ENCODE results near the gene SERPINB10.

The SERPINB10 gene

DNA sequence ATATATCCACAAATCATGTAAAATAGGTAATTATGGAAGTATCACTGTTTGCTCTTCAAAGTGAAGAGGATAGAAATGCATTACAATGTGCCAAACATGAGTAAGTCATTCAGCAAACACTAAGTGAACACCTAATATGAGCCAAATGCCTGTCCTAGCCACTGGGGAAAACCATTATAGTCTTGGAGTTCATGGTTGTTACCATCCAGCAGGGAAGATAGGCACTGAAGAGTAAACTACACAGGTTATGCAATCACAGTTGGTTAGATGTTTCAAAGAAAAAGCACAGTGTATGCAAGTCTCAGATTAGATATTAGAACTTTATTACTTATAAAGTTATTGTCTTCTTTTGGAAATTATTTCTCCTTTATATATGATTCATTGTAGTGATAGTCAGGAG, 24.1 kb upstream of the SERPINB10 start:
- H3K4me2 ChIP-seq (ENCODE audit: low read depth, low read length, poor library complexity, severe bottlenecking): no peak overlapping the region

DNA sequence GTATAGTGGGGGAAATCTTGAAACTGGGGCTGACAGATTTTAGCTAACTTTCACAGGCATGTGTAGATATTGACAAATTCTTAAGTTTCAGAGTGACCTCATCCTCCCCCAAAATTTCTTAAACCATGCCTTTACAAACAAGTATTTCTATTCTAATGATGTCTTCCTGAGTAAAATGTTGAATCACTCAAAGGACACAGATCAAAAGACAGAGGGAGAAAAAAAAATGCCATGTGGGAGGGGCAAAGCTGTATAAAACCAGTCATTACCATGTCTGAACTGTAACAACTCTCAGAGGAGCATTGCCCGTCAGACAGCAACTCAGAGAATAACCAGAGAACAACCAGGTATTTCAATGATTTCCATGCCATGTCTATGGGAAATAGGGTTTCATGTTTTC, 20.3 kb upstream of the SERPINB10 start, which contains the start of gene SERPINB2:
SERPINB2 (plus strand) TSS at position 282 of the 400 bp plus-strand sequence. CDS start 3,740 bp downstream, outside the sequence.
- Histone ChIP-seq H3K4me1 (ENCODE audit: insufficient read depth, low read length, poor library complexity, severe bottlenecking) (no peaks in the 10 kb centered on the region), H3K27me3 (ENCODE audit: insufficient read depth, low read length, poor library complexity, severe bottlenecking) (no peaks in the 10 kb centered on the region), H3K4me2 (ENCODE audit: low read depth, low read length, poor library complexity, severe bottlenecking) (no peak within 1 kb of the TSS), H3K9ac (ENCODE audit: low read depth, low read length, poor library complexity, severe bottlenecking) (no peak within 1 kb of the TSS), H3K9me2 (replicated peaks; ENCODE audit: low read depth, low read length) (no peaks in the 10 kb centered on the region), H4K20me1 (ENCODE audit: insufficient read depth, low read length, poor library complexity, severe bottlenecking) (no peaks in the 10 kb centered on the region), H3K9me3 (ENCODE audit: insufficient read depth, low read depth, low read length) (no peaks in the 10 kb centered on the region), H3F3A (ENCODE audit: low read depth) (no peaks in the 10 kb centered on the region), H3K4me3 (ENCODE audit: low read length, poor library complexity, severe bottlenecking) (no peak within 1 kb of the TSS), H2AFZ (ENCODE audit: low read length) (no peak within 1 kb of the TSS), H3K79me2 (ENCODE audit: insufficient read depth, low read length) (no peaks in the 10 kb centered on the region), H3K36me3 (ENCODE audit: insufficient read depth, low read length) (no peaks in the 10 kb centered on the region)
- TF ChIP-seq, protein P1, sequence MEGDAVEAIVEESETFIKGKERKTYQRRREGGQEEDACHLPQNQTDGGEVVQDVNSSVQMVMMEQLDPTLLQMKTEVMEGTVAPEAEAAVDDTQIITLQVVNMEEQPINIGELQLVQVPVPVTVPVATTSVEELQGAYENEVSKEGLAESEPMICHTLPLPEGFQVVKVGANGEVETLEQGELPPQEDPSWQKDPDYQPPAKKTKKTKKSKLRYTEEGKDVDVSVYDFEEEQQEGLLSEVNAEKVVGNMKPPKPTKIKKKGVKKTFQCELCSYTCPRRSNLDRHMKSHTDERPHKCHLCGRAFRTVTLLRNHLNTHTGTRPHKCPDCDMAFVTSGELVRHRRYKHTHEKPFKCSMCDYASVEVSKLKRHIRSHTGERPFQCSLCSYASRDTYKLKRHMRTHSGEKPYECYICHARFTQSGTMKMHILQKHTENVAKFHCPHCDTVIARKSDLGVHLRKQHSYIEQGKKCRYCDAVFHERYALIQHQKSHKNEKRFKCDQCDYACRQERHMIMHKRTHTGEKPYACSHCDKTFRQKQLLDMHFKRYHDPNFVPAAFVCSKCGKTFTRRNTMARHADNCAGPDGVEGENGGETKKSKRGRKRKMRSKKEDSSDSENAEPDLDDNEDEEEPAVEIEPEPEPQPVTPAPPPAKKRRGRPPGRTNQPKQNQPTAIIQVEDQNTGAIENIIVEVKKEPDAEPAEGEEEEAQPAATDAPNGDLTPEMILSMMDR (conservative IDR thresholded peaks at IDR 0.05; ENCODE audit: low read length): no peak
- no peak for TF ChIP-seq EZH2phosphoT487 (IDR thresholded peaks at IDR 0.05; ENCODE audit: borderline replicate concordance)

More for the DNA sequence above, 24.1 kb upstream of the SERPINB10 start:
- Histone ChIP-seq H3K36me3 (ENCODE audit: insufficient read depth, low read length) (no peaks in the 10 kb centered on the region), H3F3A (ENCODE audit: low read depth) (no peaks in the 10 kb centered on the region), H3K9me3 (ENCODE audit: insufficient read depth, low read depth, low read length) (no peaks in the 10 kb centered on the region), H3K27me3 (ENCODE audit: insufficient read depth, low read length, poor library complexity, severe bottlenecking) (no peaks in the 10 kb centered on the region), H4K20me1 (ENCODE audit: insufficient read depth, low read length, poor library complexity, severe bottlenecking) (no peaks in the 10 kb centered on the region), H3K9me2 (replicated peaks; ENCODE audit: low read depth, low read length) (no peaks in the 10 kb centered on the region), H3K9ac (ENCODE audit: low read depth, low read length, poor library complexity, severe bottlenecking) (no peak overlapping the region), H3K4me3 (ENCODE audit: low read length, poor library complexity, severe bottlenecking) (no peak overlapping the region), H3K4me1 (ENCODE audit: insufficient read depth, low read length, poor library complexity, severe bottlenecking) (no peaks in the 10 kb centered on the region), H3K79me2 (ENCODE audit: insufficient read depth, low read length) (no peaks in the 10 kb centered on the region), H2AFZ (ENCODE audit: low read length) (no peak overlapping the region)
- no peak for TF ChIP-seq EZH2phosphoT487 (IDR thresholded peaks at IDR 0.05; ENCODE audit: borderline replicate concordance)
- TF ChIP-seq, protein P1 (conservative IDR thresholded peaks at IDR 0.05; ENCODE audit: low read length): no peak

DNA sequence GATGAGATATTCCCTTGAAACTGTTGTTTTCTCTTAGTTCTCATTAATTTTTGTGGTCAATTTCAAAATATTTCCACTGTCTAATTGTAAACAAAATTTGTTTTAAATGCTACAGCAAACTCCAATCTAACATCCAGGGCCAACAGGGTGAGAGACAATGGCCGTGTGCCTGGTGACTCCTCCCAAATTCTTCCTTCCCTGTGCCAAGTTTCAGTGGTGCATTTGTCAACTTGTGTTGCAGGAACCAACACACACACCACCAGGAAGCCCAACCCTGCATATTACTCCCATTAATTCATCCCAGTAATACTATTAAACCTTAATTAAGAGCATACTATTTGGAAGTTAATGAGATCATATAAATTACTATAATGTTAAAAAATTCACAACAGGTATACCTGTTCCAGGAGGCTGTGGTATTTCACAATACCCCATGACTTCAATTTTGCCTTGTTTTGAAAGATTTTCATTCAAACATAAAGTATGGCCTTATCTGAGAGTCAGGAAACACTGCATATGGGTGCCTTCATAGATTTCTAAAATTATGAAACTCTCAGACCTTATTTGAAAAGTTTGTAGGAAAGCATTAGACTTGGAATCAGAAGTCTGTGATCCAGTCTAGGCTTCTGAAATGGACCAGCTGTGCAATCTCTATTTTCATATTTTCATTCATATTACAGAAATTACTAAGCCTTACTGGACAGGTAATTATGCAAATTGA, 19.1 kb upstream of the SERPINB10 start:
- Histone ChIP-seq H3K27me3 (ENCODE audit: insufficient read depth, low read length, poor library complexity, severe bottlenecking) (no peaks in the 10 kb centered on the region), H3K4me2 (ENCODE audit: low read depth, low read length, poor library complexity, severe bottlenecking) (no peak overlapping the region), H3K4me3 (ENCODE audit: low read length, poor library complexity, severe bottlenecking) (no peak overlapping the region), H3K9me2 (replicated peaks; ENCODE audit: low read depth, low read length) (no peaks in the 10 kb centered on the region), H3K4me1 (ENCODE audit: insufficient read depth, low read length, poor library complexity, severe bottlenecking) (no peaks in the 10 kb centered on the region), H3F3A (ENCODE audit: low read depth) (no peaks in the 10 kb centered on the region), H2AFZ (ENCODE audit: low read length) (no peak overlapping the region), H3K79me2 (ENCODE audit: insufficient read depth, low read length) (no peaks in the 10 kb centered on the region), H4K20me1 (ENCODE audit: insufficient read depth, low read length, poor library complexity, severe bottlenecking) (no peaks in the 10 kb centered on the region), H3K9ac (ENCODE audit: low read depth, low read length, poor library complexity, severe bottlenecking) (no peak overlapping the region), H3K36me3 (ENCODE audit: insufficient read depth, low read length) (no peaks in the 10 kb centered on the region), H3K9me3 (ENCODE audit: insufficient read depth, low read depth, low read length) (no peaks in the 10 kb centered on the region)
- TF ChIP-seq EZH2phosphoT487 (IDR thresholded peaks at IDR 0.05; ENCODE audit: borderline replicate concordance): no peak
- TF ChIP-seq, protein P1 (conservative IDR thresholded peaks at IDR 0.05; ENCODE audit: low read length): no peak
